Left ventricle myocardium inferior (tissue), 1 donor: ENCODE results near the gene BTLA. TPM values are rescaled to one million over a fixed set of nuclear protein-coding genes. Genes with fewer than 3 reads are reported as not detected.
"Not testable (repeated sequence)": the region's sequence is repeated elsewhere in the genome, so short reads cannot be mapped to it uniquely, and the experiment has no call there.

Experiments
- DNase-seq: peaks from one replicate; pipeline ENCODE4 v3.0.0-alpha.2; 2020
- H3K27ac ChIP-seq: fragments of 200-600 bp; replicated peaks from 2 replicates; pipeline ENCODE4 v1.8.0; 2021
- H3K27me3 ChIP-seq: fragments of 200-600 bp; 2 replicates; pipeline ENCODE4 v1.8.0; 2021; ENCODE audit warnings: low read depth
- H3K36me3 ChIP-seq: fragments of 200-600 bp; 2 replicates; pipeline ENCODE4 v1.8.0; 2021
- H3K4me1 ChIP-seq: fragments of 200-600 bp; 2 replicates; pipeline ENCODE4 v1.8.0; 2021
- H3K4me3 ChIP-seq: fragments of 200-600 bp; 2 replicates; pipeline ENCODE4 v1.8.0; 2021; ENCODE audit warnings: mild to moderate bottlenecking, moderate library complexity
- H3K9me3 ChIP-seq: fragments of 200-600 bp; replicated peaks from 2 replicates; pipeline ENCODE4 v1.8.0; 2021
- intact Hi-C: fragments of 100-400 bp; cut with micrococcal nuclease; formaldehyde crosslinking; loops from one replicate; pipeline ENCODE4 v1.11.0; 2022
- total RNA-seq: library from RNA; stranded (reverse); fragmentation: NEBNext Ultra II Directional; extraction: Animal tissue kit (Norgen Biotek cat#: 25700); gene quantifications from one replicate; pipeline ENCODE4 v1.2.1, GENCODE V29; 2021
- TF ChIP-seq, protein P1 (sequence below): fragments of 200-600 bp; IDR thresholded peaks from 2 replicates; pipeline ENCODE4 v1.8.0; 2021; ENCODE audit warnings: antibody characterized with exemption, mild to moderate bottlenecking, borderline replicate concordance
- donor health status: DM: no; HTN: yes; CAD: no; lungs with severe emphysema.

BTLA gene
- total RNA-seq, 1 donor from 2014 or later = not detected

DNA sequence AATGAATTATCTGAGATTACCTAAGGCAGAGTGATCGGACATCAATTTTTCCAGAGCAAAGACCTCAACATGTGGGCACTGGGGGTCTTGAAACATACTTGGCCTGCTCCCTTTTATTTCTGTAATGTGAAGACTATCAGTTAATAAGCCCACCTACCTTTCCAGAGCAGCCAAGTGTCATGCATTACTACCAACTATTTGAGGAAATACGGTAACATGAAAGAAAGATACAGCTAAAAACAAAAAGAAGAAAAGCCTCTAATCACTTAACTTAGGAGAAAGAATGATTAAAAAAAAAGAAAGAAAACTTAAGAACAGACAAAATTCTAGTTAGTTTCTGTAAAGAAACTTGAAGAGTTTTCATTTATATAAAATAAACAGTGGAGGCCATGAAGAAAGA, 73.9 kb downstream of the BTLA start:
- Histone ChIP-seq H3K4me3 (no peak overlapping the region), H3K4me1 (no peaks in the 10 kb centered on the region), H3K36me3 (no peaks in the 10 kb centered on the region), H3K9me3 (no peaks in the 10 kb centered on the region), H3K27me3 (no peaks in the 10 kb centered on the region), H3K27ac (no peak overlapping the region)
- no peak for DNase-seq
- TF ChIP-seq, protein P1, sequence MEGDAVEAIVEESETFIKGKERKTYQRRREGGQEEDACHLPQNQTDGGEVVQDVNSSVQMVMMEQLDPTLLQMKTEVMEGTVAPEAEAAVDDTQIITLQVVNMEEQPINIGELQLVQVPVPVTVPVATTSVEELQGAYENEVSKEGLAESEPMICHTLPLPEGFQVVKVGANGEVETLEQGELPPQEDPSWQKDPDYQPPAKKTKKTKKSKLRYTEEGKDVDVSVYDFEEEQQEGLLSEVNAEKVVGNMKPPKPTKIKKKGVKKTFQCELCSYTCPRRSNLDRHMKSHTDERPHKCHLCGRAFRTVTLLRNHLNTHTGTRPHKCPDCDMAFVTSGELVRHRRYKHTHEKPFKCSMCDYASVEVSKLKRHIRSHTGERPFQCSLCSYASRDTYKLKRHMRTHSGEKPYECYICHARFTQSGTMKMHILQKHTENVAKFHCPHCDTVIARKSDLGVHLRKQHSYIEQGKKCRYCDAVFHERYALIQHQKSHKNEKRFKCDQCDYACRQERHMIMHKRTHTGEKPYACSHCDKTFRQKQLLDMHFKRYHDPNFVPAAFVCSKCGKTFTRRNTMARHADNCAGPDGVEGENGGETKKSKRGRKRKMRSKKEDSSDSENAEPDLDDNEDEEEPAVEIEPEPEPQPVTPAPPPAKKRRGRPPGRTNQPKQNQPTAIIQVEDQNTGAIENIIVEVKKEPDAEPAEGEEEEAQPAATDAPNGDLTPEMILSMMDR = no peak
- intact Hi-C loops = no loop called here

GRCh38 chr3:112424394-112424793, 74.9 kb downstream of the BTLA start:
- no peaks in the 10 kb centered on the region for H3K4me1 ChIP-seq
- DNase-seq = no peak
- H3K4me3 ChIP-seq = no peak overlapping the region
- no peaks in the 10 kb centered on the region for H3K36me3 ChIP-seq
- TF ChIP-seq, protein P1 = no peak
- no peaks in the 10 kb centered on the region for H3K9me3 ChIP-seq
- no peak overlapping the region for H3K27ac ChIP-seq
- H3K27me3 ChIP-seq = no peaks in the 10 kb centered on the region
- intact Hi-C loops = no loop called here

GRCh38 chr3:112422921-112423320, 76.4 kb downstream of the BTLA start:
- H3K27me3 ChIP-seq, H3K4me3 ChIP-seq, H3K27ac ChIP-seq, H3K36me3 ChIP-seq, H3K4me1 ChIP-seq, H3K9me3 ChIP-seq, DNase-seq, intact Hi-C loops: not testable (repeated sequence)

- H3K4me3 ChIP-seq, intact Hi-C loops, H3K4me1 ChIP-seq, H3K27ac ChIP-seq, H3K27me3 ChIP-seq, DNase-seq, H3K36me3 ChIP-seq, H3K9me3 ChIP-seq: not testable (repeated sequence)
Observed at GRCh38 chr3:112418526-112418925, 80.7 kb downstream of the BTLA start.

DNA sequence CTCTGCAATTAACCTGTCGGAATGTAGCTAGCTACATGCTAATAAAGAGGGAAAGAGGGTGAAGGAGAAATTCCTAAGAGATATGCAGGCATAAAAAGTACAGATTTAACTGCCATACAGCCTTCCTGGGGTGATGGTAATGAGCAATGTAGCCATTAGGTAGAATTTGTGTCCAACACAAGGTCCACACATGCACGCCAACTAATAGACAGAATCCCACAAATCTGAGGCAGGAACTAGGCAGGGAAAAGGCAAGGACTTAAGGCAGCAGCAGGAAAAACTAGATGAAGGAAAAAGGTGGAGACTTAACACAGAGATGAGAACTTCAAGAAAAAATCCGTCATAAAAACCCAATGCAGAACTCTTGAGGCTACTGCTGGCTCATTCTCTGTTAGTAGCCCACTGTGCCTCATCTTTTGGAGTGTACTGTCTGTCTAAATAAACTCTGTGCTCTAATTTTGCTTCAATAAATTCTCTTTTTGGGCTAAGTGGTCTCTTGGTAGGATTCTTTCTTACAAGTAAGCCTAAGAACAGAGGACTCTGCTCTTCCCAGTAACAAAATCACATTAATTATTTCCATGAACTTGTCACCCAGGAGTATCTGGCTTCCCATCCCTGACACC, 81.5 kb downstream of the BTLA start:
- Histone ChIP-seq H3K4me1 (no peaks in the 10 kb centered on the region), H3K27ac (no peak overlapping the region)

DNA sequence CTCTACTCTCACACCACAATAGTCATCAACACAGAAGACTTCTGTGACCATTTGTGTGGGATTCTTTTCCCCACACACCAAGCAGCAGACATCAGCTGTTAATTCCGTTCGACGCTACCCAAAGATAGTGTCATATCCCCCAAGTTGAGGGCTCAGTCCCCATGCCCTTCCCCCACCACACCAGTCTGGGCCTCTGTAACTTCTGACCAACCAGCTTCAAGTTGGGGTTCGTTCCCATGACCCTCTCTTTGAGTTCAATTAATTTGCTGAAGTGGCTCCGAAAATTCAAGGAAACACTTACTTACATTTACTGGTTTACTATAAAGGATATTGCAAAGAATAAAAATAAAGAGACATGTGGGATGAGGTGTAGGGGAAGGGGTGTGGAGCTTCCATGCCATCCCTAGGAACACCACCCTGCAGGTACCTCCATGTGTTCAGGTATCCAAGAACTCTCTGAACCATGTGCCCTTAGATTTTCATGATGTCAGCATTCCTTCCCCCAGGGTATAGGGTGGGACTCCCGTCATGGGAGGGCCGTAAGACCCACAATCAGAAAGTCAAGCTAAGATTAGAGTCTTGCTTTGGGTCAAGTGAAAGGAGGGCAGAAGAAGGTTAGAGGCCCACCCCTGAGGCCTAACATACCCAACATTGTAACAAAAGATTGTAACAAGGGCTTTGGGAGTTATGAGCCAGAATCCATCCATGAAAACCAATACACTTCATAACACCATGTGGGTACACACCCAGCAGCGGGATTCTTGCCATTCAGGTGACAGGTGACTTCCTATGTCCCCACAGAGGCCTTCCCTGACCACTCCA, 82.7 kb downstream of the BTLA start:
- TF ChIP-seq, protein P1 = no peak
- no peaks in the 10 kb centered on the region for H3K9me3 ChIP-seq
- no peaks in the 10 kb centered on the region for H3K27me3 ChIP-seq
- no peak overlapping the region for H3K27ac ChIP-seq
- H3K4me3 ChIP-seq = no peak overlapping the region
- no peak for DNase-seq
- no peaks in the 10 kb centered on the region for H3K4me1 ChIP-seq
- H3K36me3 ChIP-seq = no peaks in the 10 kb centered on the region
- intact Hi-C loops = no loop called here

More for the DNA sequence above, 81.5 kb downstream of the BTLA start:
- TF ChIP-seq, protein P1 = no peak
- Histone ChIP-seq H3K36me3 (no peaks in the 10 kb centered on the region), H3K27me3 (no peaks in the 10 kb centered on the region), H3K9me3 (no peaks in the 10 kb centered on the region), H3K4me3 (no peak overlapping the region)
- DNase-seq = no peak
- intact Hi-C loops = no loop called here
